HG02870 (cell line): ENCODE data around the gene PGAP2.
"Not testable (repeated sequence)": the region's sequence is repeated elsewhere in the genome, so short reads cannot be mapped to it uniquely, and the experiment has no call there.

Source experiments
- ATAC-seq: cut with Tn5 transposase; IDR thresholded peaks from one replicate; pipeline ENCODE4 v1.9.1; 2021; ENCODE audit warnings: mild to moderate bottlenecking, moderate library complexity; ENCODE audit not compliant: unreplicated experiment

Gene PGAP2

GRCh38 chr11:3807909-3808860 is at the start of gene PGAP2:
PGAP2 (plus strand) TSS chr11:3808560; CDS start chr11:3811260, 2,700 bp downstream.
- peak; percentile 52 for ATAC-seq

DNA sequence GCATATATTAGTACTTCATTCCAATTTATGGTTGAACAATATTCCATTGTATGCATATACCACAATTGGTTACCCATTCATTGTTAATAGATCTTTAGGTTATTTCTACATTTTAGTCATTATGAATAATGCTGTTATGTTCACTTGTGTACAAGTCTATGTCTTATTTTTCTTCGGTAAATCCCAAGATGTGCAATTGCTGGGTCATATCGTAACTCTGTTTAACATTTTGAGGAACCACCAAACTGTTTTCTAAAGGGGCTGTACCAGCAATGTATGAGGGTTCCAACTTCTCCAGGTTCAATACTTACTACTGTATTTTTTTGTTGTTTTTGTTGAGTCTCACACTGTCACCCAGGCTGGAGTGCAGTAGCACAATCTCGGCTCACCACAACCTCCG is 44.1 kb upstream of the PGAP2 start:
- ATAC-seq: no peak

DNA sequence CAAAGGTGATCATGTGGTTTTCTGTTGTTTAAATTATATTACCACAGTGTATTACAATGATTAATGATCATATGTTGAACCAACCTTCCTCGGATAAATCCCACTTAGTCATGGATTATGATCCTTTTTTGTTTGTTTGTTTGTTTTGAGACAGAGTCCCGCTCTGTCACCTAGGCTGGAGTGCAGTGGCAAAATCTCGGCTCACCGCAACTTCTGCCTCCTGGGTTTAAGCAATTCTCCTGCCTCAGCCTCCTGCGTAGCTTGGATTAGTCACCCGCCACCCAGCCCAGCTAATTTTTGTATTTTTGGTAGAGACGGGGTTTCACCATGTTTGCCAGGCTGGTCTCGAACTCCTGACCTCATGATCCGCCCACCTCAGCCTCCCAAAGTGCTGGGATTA is 41.5 kb upstream of the PGAP2 start:
- not testable (repeated sequence) for ATAC-seq

DNA sequence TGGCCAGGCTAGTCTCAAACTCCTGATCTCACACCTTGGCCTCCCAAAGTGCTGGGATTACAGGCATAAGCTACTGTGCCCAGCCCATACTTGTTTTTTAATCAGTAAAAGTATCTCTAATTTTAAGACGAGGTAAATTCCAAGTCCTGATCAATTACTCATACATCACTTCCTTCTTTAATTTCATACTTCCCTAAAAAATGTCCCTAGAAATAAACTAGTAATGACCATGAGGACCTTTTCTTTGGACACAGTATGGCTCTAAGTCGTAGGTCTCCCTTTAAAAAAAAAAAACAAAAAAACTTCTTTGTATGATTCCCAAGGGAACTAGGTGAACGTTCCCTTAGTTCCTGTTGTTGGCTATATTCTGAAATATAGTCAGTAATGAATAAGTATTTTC is 40.8 kb upstream of the PGAP2 start:
- no peak for ATAC-seq

DNA sequence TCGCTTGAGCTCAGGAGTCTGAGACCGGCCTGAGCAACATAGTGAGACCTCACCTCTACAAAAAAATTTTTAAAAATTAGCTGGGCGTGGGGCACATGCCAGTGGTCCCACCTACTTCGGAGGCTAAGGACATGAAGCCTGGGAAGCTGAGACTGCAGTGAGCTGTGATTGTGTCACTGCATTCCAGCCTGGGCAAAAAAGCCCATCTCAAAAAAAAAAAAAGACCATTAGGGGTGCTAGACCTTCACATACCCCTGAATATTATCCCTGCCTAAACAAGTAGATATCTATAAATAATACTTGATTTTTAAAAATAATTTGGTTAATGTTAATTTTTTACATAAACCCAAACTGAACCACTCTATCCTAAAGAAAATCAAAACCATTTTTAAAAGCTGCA is 35.2 kb upstream of the PGAP2 start:
- no peak for ATAC-seq

DNA sequence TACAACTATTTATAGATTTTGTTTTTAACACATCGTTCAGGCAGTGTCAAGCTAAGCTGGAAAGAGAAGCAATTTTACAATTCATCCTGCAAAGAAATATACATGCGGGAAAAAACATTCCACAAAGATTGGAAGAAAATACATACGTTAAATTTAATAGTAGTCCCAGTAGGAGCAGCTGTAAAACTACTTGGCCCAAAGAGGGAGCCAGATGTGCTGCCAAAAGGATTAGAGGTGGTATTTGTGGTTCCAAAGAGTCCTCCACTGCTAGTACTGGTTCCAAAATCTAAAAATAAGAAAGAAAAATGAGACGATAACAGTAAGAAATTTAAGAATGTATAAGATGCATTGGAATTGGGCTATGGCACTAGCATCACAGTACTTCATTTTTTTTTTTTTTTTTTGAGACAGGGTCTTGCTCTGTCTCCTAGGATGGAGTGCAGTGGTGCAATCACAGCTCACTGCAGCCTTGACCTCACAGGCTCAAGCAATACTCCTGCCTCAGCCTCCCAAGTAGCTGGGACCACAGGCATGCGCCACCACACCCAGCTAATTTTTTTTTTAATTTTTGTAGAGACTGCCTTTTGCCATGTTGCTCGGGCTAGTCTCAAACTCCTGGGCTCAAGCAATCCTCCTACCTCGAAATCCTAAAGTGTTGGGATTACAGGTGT is 32.5 kb upstream of the PGAP2 start:
- ATAC-seq: no peak

GRCh38 chr11:3781423-3781822 is 26.9 kb upstream of the PGAP2 start:
- no peak for ATAC-seq

GRCh38 chr11:3782963-3783362 is 25.4 kb upstream of the PGAP2 start:
- no peak for ATAC-seq

- ATAC-seq: no peak
These were observed 24.7 kb upstream of the PGAP2 start for GRCh38 chr11:3783611-3784010.

DNA sequence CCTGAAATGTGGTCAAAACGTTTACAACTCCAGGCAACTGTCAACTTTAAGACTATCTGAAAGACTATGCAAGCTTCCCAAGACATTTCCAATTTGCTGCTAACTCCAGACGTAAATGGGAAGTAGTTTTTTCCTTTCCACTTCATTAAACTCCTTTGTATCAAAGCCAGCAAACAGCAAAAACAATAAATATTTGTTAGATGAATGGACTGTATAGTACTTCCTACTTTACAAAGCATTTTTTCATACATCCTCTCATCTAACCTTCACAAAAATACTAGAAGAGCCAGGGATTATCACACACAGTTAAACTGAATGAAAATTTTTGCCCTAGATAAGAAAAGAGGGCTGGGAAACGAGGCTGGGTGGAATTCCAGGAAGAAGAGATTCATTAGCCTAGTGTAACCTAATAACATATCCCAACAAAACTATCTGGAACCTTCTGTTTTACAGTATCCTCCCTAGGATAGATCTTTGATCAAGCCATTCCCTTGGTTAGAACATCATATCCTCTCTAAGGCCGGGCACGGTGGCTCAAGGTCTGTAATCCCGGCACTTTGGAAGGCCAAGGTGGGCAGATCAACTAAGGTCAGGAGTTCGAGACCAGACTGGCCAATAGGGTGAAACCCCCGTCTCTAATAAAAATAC is 21.5 kb upstream of the PGAP2 start:
- no peak for ATAC-seq

DNA sequence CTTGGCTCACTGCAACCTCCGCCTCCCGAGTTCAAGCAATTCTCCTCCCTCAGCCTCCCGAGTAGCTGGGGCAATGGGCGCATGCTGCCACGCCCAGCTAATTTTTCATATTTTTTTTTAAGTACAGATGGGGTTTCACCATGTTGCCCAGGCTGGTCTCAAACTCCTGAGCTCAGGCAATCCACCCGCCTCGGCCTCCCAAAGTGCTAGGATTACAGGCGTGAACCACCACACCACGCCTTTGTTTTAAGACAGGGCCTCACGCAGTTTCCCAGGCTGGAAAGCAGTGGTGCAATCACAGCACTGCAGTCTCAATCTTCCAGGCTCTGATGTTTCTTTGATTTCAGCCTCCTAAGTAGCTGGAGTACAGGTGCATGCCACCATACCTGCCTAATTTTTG is 14.0 kb upstream of the PGAP2 start:
- ATAC-seq: not testable (repeated sequence)

GRCh38 chr11:3795131-3796001 is 13.0 kb upstream of the PGAP2 start:
- ATAC-seq: no peak

DNA sequence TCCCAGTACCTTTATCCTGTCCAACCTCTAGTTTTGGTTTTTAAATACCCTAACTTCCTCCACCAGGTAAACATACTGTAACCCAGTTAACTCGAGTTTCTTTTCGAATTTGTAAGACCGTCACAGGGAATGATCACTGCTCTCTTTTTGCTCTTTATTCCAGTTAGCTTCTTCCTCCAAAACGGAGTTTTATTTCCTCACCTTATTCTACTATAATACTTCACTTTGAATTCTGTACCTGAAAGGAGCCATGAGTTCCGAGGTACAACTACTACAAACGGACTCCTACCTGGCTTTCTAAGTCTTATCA is 12.4 kb upstream of the PGAP2 start:
- ATAC-seq: no peak

- ATAC-seq: no peak
These were observed 12.0 kb upstream of the PGAP2 start for GRCh38 chr11:3796346-3796745.

GRCh38 chr11:3796801-3797328 is 11.5 kb upstream of the PGAP2 start:
- ATAC-seq: peak; percentile 29

DNA sequence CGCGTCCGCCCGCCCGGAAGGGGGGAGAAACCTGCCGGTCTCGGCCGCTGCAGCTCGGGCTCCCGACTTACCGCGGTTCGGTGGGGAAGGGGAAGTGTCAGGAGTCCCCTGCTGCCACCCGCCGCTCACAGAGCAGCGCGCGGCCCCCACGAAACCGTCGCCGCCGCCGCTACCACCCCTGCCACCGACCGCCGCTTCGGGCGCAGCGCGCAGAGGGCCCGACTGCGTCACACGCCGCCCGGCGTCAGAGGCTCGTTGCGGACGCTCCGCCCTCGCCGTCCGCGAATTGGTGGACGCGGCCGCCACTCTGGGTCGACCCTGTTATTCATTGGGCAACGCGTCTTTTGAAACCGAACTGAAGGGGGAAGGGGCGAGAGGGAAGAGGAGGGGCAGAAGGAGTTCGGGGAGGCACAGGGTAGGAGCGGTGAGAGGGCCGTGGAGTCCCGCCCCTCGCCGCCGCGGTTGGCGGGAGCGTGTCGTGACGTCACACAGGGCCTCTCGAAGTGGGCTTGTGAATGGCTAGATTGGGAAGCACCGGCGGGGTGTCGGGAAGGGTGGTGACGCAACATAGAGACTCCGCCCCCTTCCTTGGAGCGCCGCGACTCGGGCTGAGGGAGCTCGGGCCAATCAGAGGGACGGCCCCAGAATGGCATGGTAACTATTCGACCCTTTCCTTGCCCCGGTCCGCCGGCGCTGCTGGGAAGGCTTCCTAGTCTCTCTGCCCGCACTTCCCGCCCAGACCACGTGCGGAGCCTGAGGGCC is 10.8 kb upstream of the PGAP2 start, which contains the start of gene NUP98:
TSS of gene NUP98 (minus strand) at position 226 of the 762 bp plus-strand sequence. CDS start 15,437 bp downstream, outside the sequence.
- peak; percentile 92 for ATAC-seq

GRCh38 chr11:3799143-3799542 is 9.2 kb upstream of the PGAP2 start:
- no peak for ATAC-seq

- no peak for ATAC-seq
These were observed 8.5 kb upstream of the PGAP2 start for GRCh38 chr11:3799873-3800272.

DNA sequence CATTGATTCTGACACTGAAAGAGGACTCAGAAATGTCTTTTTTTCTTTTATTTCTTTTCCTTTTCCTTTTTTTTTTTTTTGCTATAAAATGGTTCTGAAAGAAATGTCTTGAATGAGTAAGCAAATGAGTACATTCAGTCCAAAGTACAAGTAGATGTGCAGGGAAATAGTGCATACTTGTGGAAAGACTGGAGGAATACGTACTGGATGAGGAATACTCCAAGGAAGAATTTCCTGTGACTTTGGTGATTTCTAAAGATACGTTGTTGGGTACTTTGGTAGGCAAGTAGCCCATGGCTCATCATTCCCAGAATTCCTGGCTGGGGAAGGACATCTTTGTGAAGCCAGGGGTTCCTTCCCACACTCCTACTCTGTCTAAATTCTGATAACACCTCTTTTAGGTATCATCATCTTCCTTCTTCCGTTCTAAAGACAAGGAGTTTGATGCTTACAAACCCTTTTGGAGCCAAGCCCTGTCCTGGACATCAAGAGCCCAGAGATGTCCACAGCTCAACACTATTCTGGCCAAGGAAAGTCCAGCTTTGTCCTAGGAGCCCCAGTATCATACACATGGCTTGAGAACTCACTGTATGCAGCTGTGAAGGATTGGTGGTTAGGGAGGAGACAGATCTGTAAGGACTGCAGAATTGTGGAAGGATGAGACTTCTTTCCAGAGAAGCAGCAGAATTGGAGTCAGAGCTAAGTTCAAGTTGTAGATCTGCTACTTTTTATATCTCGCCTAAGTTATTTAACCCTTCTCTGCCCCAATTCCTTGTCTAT is 6.2 kb upstream of the PGAP2 start:
- no peak for ATAC-seq
